Vagina (tissue), 2 donors: Measurements from ENCODE around the gene SLC25A48.

Experiments used
- CTCF ChIP-seq, 3 experiments: fragments of 450-650 bp in 2 of 3; fragments of 200-600 bp in 1 of 3; sonication (generic) in 1 of 3; IDR thresholded peaks; one replicate each; pipeline ENCODE4 v1.5.1; 2017 to 2019; ENCODE audit warnings: antibody characterized with exemption in 3 of 3, mild to moderate bottlenecking in 2 of 3, moderate library complexity in 2 of 3
- POLR2A ChIP-seq, 2 donors: fragments of 450-650 bp; IDR thresholded peaks; one replicate each; pipeline ENCODE4 v1.6.1; 2017; ENCODE audit warnings: antibody characterized with exemption in 2 of 2, mild to moderate bottlenecking in 2 of 2, moderate library complexity in 2 of 2

GRCh38 chr5:135873831-135874230, 39.4 kb downstream of the SLC25A48 start:
- TF ChIP-seq POLR2A (IDR thresholded peaks at IDR 0.05) (no peak), CTCF (IDR thresholded peaks at IDR 0.05) (no peak)
